ENCODE data around the gene ZNF189. TPM values are rescaled to one million over a fixed set of nuclear protein-coding genes. Genes with fewer than 3 reads are reported as not detected.

ZNF189 gene
- total RNA-seq, 1 experiment from 2014 or later = 15.8 TPM

GRCh38 chr9:101427957-101428655 lies 29.5 kb downstream of the ZNF189 start:
- Mint-ChIP-seq H3K4me3 (no peak overlapping the region), H3K36me3 (ENCODE audit: insufficient read depth in 1 of 3, low read depth in 3 of 3) (no peaks in the 10 kb centered on the region), H3K27ac (no peak overlapping the region), H3K4me1 (no peaks in the 10 kb centered on the region), H3K9me3 (no peaks in the 10 kb centered on the region), H3K27me3 (ENCODE audit: low read depth) (peaks cover 1% of the 10 kb centered on the region)
- Histone ChIP-seq H2BK12ac (ENCODE audit: insufficient read length, low read depth, low read length) (no peak overlapping the region), H3K4ac (ENCODE audit: low read depth, low read length) (no peak overlapping the region), H4K20me1 (ENCODE audit: control insufficient read depth, insufficient read depth, insufficient read length) (no peaks in the 10 kb centered on the region), H3K27ac (ENCODE audit: insufficient read length, low read depth, low read length) (no peak overlapping the region), H3K4me1 (ENCODE audit: insufficient read depth, low read length) (no peaks in the 10 kb centered on the region), H4K5ac (ENCODE audit: insufficient read length, low read depth, low read length) (no peak overlapping the region), H2BK15ac (ENCODE audit: low read depth, low read length) (no peak overlapping the region), H2AFZ (ENCODE audit: low read length) (no peak overlapping the region), H3T11ph (ENCODE audit: low read length) (no peak overlapping the region), H2BK5ac (ENCODE audit: insufficient read length, low read length) (no peak overlapping the region), H3K79me2 (ENCODE audit: insufficient read depth, low read length) (no peaks in the 10 kb centered on the region), H3K56ac (ENCODE audit: insufficient read length, low read depth, low read length) (no peak overlapping the region), H4K8ac (replicated peaks; ENCODE audit: insufficient read length, low read depth, low read length) (no peak overlapping the region), H3K27me3 (ENCODE audit: insufficient read depth, low read length) (no peaks in the 10 kb centered on the region), H3K9me3 (ENCODE audit: control insufficient read depth, low read depth, low read length) (no peaks in the 10 kb centered on the region), H3K4me2 (ENCODE audit: insufficient read depth, insufficient read length, low read length) (no peak overlapping the region), H3K23ac (ENCODE audit: insufficient read length, low read depth, low read length) (no peak overlapping the region), H2BK20ac (ENCODE audit: low read depth, low read length, poor library complexity, severe bottlenecking) (no peak overlapping the region), H4K91ac (ENCODE audit: insufficient read length, low read depth, low read length) (no peak overlapping the region), H2BK120ac (ENCODE audit: low read depth, low read length, poor library complexity, severe bottlenecking) (no peak overlapping the region), H3K9ac (ENCODE audit: extremely low read depth, insufficient read length, low read length) (no peak overlapping the region), H3K23me2 (ENCODE audit: insufficient read length, low read depth, low read length, poor library complexity, severe bottlenecking) (no peaks in the 10 kb centered on the region), H3K14ac (ENCODE audit: insufficient read depth, low read length) (no peak overlapping the region), H3K18ac (ENCODE audit: insufficient read length, low read depth, low read length) (no peak overlapping the region), H3K79me1 (ENCODE audit: insufficient read depth, low read depth, low read length, poor library complexity, severe bottlenecking) (no peaks in the 10 kb centered on the region), H2AK5ac (ENCODE audit: insufficient read length, low read length) (no peak overlapping the region)
- no CpG with 5 or more reads among the region's 3 CpGs for WGBS (ENCODE audit: extremely low coverage, insufficient read length, low lambda C conversion rate)
- TF ChIP-seq CTCF (conservative IDR thresholded peaks at IDR 0.05) = no peak
- DNase-seq = no peak
